ENCODE results near the gene PEF1. TPM values are rescaled to one million over a fixed set of nuclear protein-coding genes. Genes with fewer than 3 reads are reported as not detected.

The PEF1 gene
- total RNA-seq, 1 donor from 2014 or later = 42.8 TPM

DNA sequence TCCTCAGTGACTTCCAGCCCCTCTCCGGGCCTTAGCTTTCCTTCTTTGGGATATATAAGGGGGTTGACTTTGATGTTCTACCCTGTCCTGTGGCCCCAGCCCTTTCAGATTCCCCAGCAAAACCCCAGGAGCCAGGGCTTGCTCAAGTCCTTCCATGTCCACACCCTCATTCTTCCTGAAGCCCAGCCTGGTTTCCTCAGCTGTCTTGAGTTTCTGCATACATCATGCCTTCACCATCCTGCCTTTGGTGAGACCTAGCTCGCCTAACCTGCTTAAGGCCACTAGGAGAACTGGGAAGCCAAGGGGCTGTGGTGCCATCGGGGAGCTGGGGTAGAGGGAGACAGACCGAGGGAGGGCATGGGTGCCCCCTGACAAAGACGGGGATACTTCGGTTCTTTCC lies 17.2 kb upstream of the PEF1 start:
- Mint-ChIP-seq H3K27ac (no peak overlapping the region), H3K4me3 (ENCODE audit: low read depth) (no peak overlapping the region), H3K27me3 (peaks cover 21% of the 10 kb centered on the region), H3K36me3 (ENCODE audit: insufficient read depth) (no peaks in the 10 kb centered on the region), H3K9me3 (ENCODE audit: low read depth) (no peaks in the 10 kb centered on the region), H3K4me1 (ENCODE audit: low read depth) (no peaks in the 10 kb centered on the region)
- no peak for DNase-seq (ENCODE audit: low spot score, unreplicated experiment)
- TF ChIP-seq, protein P1, sequence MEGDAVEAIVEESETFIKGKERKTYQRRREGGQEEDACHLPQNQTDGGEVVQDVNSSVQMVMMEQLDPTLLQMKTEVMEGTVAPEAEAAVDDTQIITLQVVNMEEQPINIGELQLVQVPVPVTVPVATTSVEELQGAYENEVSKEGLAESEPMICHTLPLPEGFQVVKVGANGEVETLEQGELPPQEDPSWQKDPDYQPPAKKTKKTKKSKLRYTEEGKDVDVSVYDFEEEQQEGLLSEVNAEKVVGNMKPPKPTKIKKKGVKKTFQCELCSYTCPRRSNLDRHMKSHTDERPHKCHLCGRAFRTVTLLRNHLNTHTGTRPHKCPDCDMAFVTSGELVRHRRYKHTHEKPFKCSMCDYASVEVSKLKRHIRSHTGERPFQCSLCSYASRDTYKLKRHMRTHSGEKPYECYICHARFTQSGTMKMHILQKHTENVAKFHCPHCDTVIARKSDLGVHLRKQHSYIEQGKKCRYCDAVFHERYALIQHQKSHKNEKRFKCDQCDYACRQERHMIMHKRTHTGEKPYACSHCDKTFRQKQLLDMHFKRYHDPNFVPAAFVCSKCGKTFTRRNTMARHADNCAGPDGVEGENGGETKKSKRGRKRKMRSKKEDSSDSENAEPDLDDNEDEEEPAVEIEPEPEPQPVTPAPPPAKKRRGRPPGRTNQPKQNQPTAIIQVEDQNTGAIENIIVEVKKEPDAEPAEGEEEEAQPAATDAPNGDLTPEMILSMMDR (IDR thresholded peaks at IDR 0.05; ENCODE audit: unreplicated experiment) = no peak

DNA sequence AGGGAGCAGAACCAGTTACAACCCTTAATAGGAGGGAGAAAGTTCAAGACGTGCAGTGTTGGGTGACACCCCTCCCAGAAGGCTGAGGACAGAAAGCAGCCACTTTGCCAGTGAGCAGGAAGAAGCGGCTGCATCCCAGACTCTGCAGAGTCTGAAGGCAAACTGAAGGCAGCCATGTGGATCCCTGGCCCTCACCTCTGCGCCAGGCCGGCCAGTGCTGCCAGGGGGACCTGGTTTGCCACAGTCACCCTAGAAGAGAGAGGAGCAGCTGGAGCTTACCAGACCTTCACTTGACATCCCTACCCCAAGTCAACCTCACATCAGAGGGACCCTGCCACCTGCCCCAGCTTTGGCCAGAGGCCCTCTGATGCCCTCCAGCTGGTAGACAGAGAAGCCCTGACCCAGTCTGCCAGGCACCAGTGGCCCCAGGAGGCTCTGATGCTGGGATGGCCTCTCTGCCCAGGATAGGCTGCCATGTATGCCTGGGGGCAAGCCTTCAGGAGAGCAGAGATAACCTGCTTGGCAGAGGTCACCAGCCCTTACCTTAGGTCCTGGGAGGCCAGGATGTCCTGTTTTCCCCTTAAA lies 16.3 kb upstream of the PEF1 start:
- H3K27ac Mint-ChIP-seq = no peak overlapping the region
- H3K36me3 Mint-ChIP-seq (ENCODE audit: insufficient read depth) = no peaks in the 10 kb centered on the region
- TF ChIP-seq, protein P1 (IDR thresholded peaks at IDR 0.05; ENCODE audit: unreplicated experiment) = no peak
- H3K9me3 Mint-ChIP-seq (ENCODE audit: low read depth) = no peaks in the 10 kb centered on the region
- no peak for DNase-seq (ENCODE audit: low spot score, unreplicated experiment)
- no peak overlapping the region for H3K4me3 Mint-ChIP-seq (ENCODE audit: low read depth)
- H3K4me1 Mint-ChIP-seq (ENCODE audit: low read depth) = peaks cover 5% of the 10 kb centered on the region
- peaks cover 15% of the 10 kb centered on the region for H3K27me3 Mint-ChIP-seq

DNA sequence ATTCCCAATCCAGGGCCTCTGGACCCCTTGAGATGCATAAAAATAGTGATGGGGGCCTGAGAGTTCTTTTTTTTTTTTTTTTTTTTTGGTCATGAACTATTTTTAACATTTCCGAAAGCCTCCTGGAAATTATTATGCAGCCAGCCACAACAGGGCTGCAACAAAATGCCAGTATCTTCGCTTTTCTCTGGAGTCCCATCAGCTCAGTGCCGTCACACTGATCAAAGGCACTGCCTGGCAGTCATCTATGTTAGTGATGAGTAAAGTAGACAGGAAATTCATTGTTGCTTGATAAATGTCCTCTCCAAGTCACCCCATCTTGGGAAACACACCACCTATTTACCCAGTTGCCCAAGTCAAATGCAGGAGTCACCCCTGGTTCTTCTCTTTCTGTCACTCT lies 15.2 kb upstream of the PEF1 start:
- no peaks in the 10 kb centered on the region for H3K36me3 Mint-ChIP-seq (ENCODE audit: insufficient read depth)
- TF ChIP-seq, protein P1 (IDR thresholded peaks at IDR 0.05; ENCODE audit: unreplicated experiment) = no peak
- no peak for DNase-seq (ENCODE audit: low spot score, unreplicated experiment)
- peaks cover 12% of the 10 kb centered on the region for H3K4me1 Mint-ChIP-seq (ENCODE audit: low read depth)
- no peak overlapping the region for H3K4me3 Mint-ChIP-seq (ENCODE audit: low read depth)
- H3K27me3 Mint-ChIP-seq = peaks cover 15% of the 10 kb centered on the region
- no peak overlapping the region for H3K27ac Mint-ChIP-seq
- H3K9me3 Mint-ChIP-seq (ENCODE audit: low read depth) = no peaks in the 10 kb centered on the region

DNA sequence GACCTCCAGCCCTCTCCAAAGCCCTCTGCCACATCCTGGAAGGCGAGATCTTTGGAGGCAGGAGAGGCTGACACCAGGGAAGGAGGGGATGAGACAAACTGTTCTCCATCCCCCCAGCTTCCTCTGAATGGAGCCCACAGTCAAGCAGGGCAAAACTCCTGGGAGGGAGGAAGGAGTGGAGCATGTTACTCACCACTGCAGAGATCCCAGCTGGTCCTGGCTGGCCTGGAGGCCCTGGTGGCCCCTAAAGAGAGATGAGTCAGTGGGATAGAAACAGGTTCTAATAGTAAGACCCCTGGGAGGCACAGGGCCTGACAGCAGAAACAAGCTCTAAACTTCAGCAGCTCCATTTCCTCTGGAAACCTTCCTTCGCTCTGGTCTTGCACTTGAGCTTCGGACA lies 14.0 kb upstream of the PEF1 start:
- DNase-seq (ENCODE audit: low spot score, unreplicated experiment) = no peak
- no peak overlapping the region for H3K4me3 Mint-ChIP-seq (ENCODE audit: low read depth)
- H3K4me1 Mint-ChIP-seq (ENCODE audit: low read depth) = peaks cover 12% of the 10 kb centered on the region
- no peak overlapping the region for H3K27ac Mint-ChIP-seq
- peaks cover 14% of the 10 kb centered on the region for H3K27me3 Mint-ChIP-seq
- no peaks in the 10 kb centered on the region for H3K36me3 Mint-ChIP-seq (ENCODE audit: insufficient read depth)
- TF ChIP-seq, protein P1 (IDR thresholded peaks at IDR 0.05; ENCODE audit: unreplicated experiment) = no peak
- no peaks in the 10 kb centered on the region for H3K9me3 Mint-ChIP-seq (ENCODE audit: low read depth)

DNA sequence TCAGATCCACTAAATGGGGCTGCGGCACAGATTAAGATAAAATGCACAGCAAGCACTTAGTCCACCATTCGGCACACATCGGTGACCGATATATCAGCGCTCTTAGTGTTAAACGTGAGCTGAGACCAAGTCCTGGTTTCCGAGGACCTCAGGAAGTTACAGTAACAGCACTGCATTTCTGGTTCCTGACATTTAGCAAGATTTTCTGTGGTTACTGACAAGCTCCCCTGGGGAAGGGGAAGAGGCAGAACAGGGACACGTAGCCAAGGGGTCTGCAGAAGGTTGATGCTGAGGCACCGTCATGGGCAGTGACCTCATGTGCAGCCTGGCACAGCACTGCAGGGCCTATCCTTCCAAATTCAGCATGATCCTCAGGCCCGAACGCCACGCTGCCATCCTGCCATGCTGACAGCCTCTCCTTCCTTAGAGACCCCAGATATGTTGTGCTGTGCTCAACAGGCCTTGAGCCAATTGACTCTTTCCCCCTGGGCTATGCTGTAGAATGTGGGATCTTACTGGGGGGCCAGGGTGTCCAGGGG lies 13.4 kb upstream of the PEF1 start:
- no peaks in the 10 kb centered on the region for H3K9me3 Mint-ChIP-seq (ENCODE audit: low read depth)

More for the DNA sequence above, 13.4 kb upstream of the PEF1 start:
- TF ChIP-seq, protein P1 (IDR thresholded peaks at IDR 0.05; ENCODE audit: unreplicated experiment) = no peak
- no peaks in the 10 kb centered on the region for H3K36me3 Mint-ChIP-seq (ENCODE audit: insufficient read depth)
- no peak overlapping the region for H3K4me3 Mint-ChIP-seq (ENCODE audit: low read depth)
- H3K27ac Mint-ChIP-seq = no peak overlapping the region
- peaks cover 10% of the 10 kb centered on the region for H3K27me3 Mint-ChIP-seq
- no peak for DNase-seq (ENCODE audit: low spot score, unreplicated experiment)
- peaks cover 12% of the 10 kb centered on the region for H3K4me1 Mint-ChIP-seq (ENCODE audit: low read depth)

Measured in progenitor cell of endocrine pancreas (in vitro differentiated cells).